GM21381 (cell line): Measurements from ENCODE around the gene CS.
A peak's percentile ranks its signal among the peaks of the same experiment; 100 is the strongest.

Experiments used
- ATAC-seq: cut with Tn5 transposase; IDR thresholded peaks from one replicate; pipeline ENCODE4 v1.9.1; 2021; ENCODE audit warnings: mild to moderate bottlenecking, moderate library complexity; ENCODE audit not compliant: unreplicated experiment

CS gene

GRCh38 chr12:56253091-56253490 lies 47.0 kb downstream of the CS start:
- ATAC-seq, result no peak

- no peak for ATAC-seq
These were observed 47.5 kb downstream of the CS start for GRCh38 chr12:56252649-56253048.

GRCh38 chr12:56248711-56249110 lies 51.4 kb downstream of the CS start:
- ATAC-seq, result no peak

- no peak for ATAC-seq
These were observed 52.2 kb downstream of the CS start for GRCh38 chr12:56247923-56248322.

GRCh38 chr12:56244494-56244893 lies 55.6 kb downstream of the CS start:
- no peak for ATAC-seq

GRCh38 chr12:56243731-56244181 lies 56.4 kb downstream of the CS start:
- ATAC-seq, result no peak

GRCh38 chr12:56242986-56243385 lies 57.1 kb downstream of the CS start:
- no peak for ATAC-seq

- ATAC-seq, result no peak
These were observed 58.5 kb downstream of the CS start for GRCh38 chr12:56241424-56242303.

GRCh38 chr12:56237552-56237951 lies 62.6 kb downstream of the CS start:
- ATAC-seq, result no peak

- ATAC-seq, result no peak
These were observed 63.1 kb downstream of the CS start for GRCh38 chr12:56236985-56237384.

- ATAC-seq, result no peak
These were observed 64.0 kb downstream of the CS start for GRCh38 chr12:56236091-56236490.

- ATAC-seq, result no peak
These were observed 65.2 kb downstream of the CS start for GRCh38 chr12:56234746-56235436.

- ATAC-seq, result no peak
These were observed 68.9 kb downstream of the CS start for GRCh38 chr12:56231184-56231582.

GRCh38 chr12:56230432-56231183 lies 69.5 kb downstream of the CS start:
- ATAC-seq, result no peak

GRCh38 chr12:56229916-56230431 lies 70.2 kb downstream of the CS start, which contains the start of gene SLC39A5:
Gene SLC39A5, plus strand, starts transcription at chr12:56230051. Its CDS starts 1,224 bp downstream, at chr12:56231275.
- no peak for ATAC-seq

- ATAC-seq, result no peak
These were observed 71.0 kb downstream of the CS start for GRCh38 chr12:56229082-56229481.

- ATAC-seq, result no peak
These were observed 75.2 kb downstream of the CS start for GRCh38 chr12:56224954-56225353.

- peak; percentile 74 for ATAC-seq
These were observed 75.9 kb downstream of the CS start, which contains the start of gene NABP2 for GRCh38 chr12:56224102-56224701. Gene NABP2, plus strand, starts transcription at chr12:56224342. Its CDS starts 515 bp downstream, at chr12:56224857.

- no peak for ATAC-seq
These were observed 76.5 kb downstream of the CS start for GRCh38 chr12:56223571-56224101.

GRCh38 chr12:56222531-56222895 lies 77.6 kb downstream of the CS start:
- no peak for ATAC-seq
